GM23338 (cell line): Measurements from ENCODE around the gene FTO. TPM values are rescaled to one million over a fixed set of nuclear protein-coding genes. Genes with fewer than 3 reads are reported as not detected.

Experiments used
- ATAC-seq: fragments of 200-7000 bp; cut with Tn5 transposase; 3 replicates; pipeline ENCODE4 v1.9.1; 2020
- DNase-seq: peaks from one replicate; pipeline ENCODE4 v3.0.0-alpha.2; 2015; ENCODE audit warnings: low spot score
- H2AFZ ChIP-seq: fragments of 200-600 bp; sonication (generic); 2 replicates; pipeline ENCODE4 v1.8.0; 2016; ENCODE audit warnings: antibody characterized with exemption, mild to moderate bottlenecking, moderate library complexity
- H3F3A ChIP-seq: fragments of 200-600 bp; sonication (generic); replicated peaks from 2 replicates; pipeline ENCODE4 v1.8.0; 2017; ENCODE audit warnings: antibody characterized with exemption, mixed run types, low read depth
- H3K27ac ChIP-seq: fragments of 200-600 bp; sonication (generic); 2 replicates; pipeline ENCODE4 v1.6.1; 2016; ENCODE audit warnings: low read depth
- H3K27me3 ChIP-seq: fragments of 200-600 bp; sonication (generic); 2 replicates; pipeline ENCODE4 v1.8.0; 2016; ENCODE audit warnings: mild to moderate bottlenecking, mixed run types, moderate library complexity; ENCODE audit not compliant: insufficient read depth
- H3K36me3 ChIP-seq: fragments of 200-600 bp; sonication (generic); 2 replicates; pipeline ENCODE4 v1.8.0; 2016; ENCODE audit warnings: mild to moderate bottlenecking; ENCODE audit not compliant: insufficient read depth
- H3K4me1 ChIP-seq: fragments of 200-600 bp; sonication (generic); 2 replicates; pipeline ENCODE4 v1.8.0; 2016; ENCODE audit warnings: mild to moderate bottlenecking, moderate library complexity; ENCODE audit not compliant: insufficient read depth
- H3K4me2 ChIP-seq: fragments of 200-600 bp; sonication (generic); 2 replicates; pipeline ENCODE4 v1.7.1; 2017; ENCODE audit warnings: mixed run types
- H3K4me3 ChIP-seq: fragments of 200-600 bp; sonication (generic); 2 replicates; pipeline ENCODE4 v1.6.1; 2016; ENCODE audit warnings: mixed run types
- H3K79me2 ChIP-seq: fragments of 200-600 bp; sonication (generic); replicated peaks from 2 replicates; pipeline ENCODE4 v1.8.0; 2017; ENCODE audit warnings: mild to moderate bottlenecking; ENCODE audit not compliant: insufficient read depth
- H3K9me2 ChIP-seq: fragments of 200-600 bp; sonication (generic); 2 replicates; pipeline ENCODE4 v1.8.0; 2017; ENCODE audit not compliant: insufficient read depth
- H4K20me1 ChIP-seq: fragments of 200-600 bp; sonication (generic); replicated peaks from 2 replicates; pipeline ENCODE4 v1.8.0; 2017; ENCODE audit warnings: mild to moderate bottlenecking; ENCODE audit not compliant: insufficient read depth
- H3K27ac Mint-ChIP-seq: 2 replicates; pipeline ENCODE4 v1.8.0; 2020; ENCODE audit warnings: inconsistent platforms, mild to moderate bottlenecking, moderate library complexity, mixed read lengths
- H3K27me3 Mint-ChIP-seq: 3 replicates; pipeline ENCODE4 v1.8.0; 2022; ENCODE audit warnings: low read depth, mild to moderate bottlenecking, moderate library complexity, mixed read lengths, inconsistent platforms; ENCODE audit not compliant: insufficient read depth, poor library complexity
- H3K36me3 Mint-ChIP-seq: 3 replicates; pipeline ENCODE4 v1.8.0; 2021; ENCODE audit warnings: low read depth, mild to moderate bottlenecking, inconsistent platforms, moderate library complexity, mixed read lengths
- H3K4me1 Mint-ChIP-seq: 3 replicates; pipeline ENCODE4 v1.8.0; 2020; ENCODE audit warnings: mild to moderate bottlenecking, inconsistent platforms, mixed read lengths
- H3K4me3 Mint-ChIP-seq: 3 replicates; pipeline ENCODE4 v1.8.0; 2021; ENCODE audit warnings: moderate library complexity, mild to moderate bottlenecking, inconsistent platforms, mixed read lengths
- H3K9me3 Mint-ChIP-seq: 3 replicates; pipeline ENCODE4 v1.8.0; 2020; ENCODE audit warnings: moderate library complexity, mild to moderate bottlenecking, inconsistent platforms, mixed read lengths
- CREB1 ChIP-seq: fragments of 250-450 bp; sonication (Bioruptor Pico); IDR thresholded peaks from 2 replicates; pipeline ENCODE4 v1.5.0; 2020; ENCODE audit warnings: low read depth, mild to moderate bottlenecking, moderate library complexity
- EZH2 ChIP-seq: fragments of 200-600 bp; sonication (generic); IDR thresholded peaks from one replicate; pipeline ENCODE4 v1.8.0; 2017; ENCODE audit warnings: antibody characterized with exemption, mild to moderate bottlenecking, low read depth; ENCODE audit not compliant: unreplicated experiment
- EZH2phosphoT487 ChIP-seq: fragments of 200-600 bp; sonication (generic); IDR thresholded peaks from one replicate; pipeline ENCODE4 v1.8.1; 2018; ENCODE audit warnings: antibody characterized with exemption; ENCODE audit not compliant: unreplicated experiment
- JUNB ChIP-seq: IDR thresholded peaks from one replicate; pipeline ENCODE4 v1.6.1; 2016; ENCODE audit warnings: antibody characterized with exemption; ENCODE audit not compliant: unreplicated experiment
- NANOG ChIP-seq: IDR thresholded peaks from 2 replicates; pipeline ENCODE4 v1.6.1; 2016; ENCODE audit warnings: antibody characterized with exemption, borderline replicate concordance
- STAT1 ChIP-seq: IDR thresholded peaks from one replicate; pipeline ENCODE4 v1.6.1; 2016; ENCODE audit warnings: antibody characterized with exemption; ENCODE audit not compliant: unreplicated experiment
- ZNF114 ChIP-seq: fragments of 250-450 bp; sonication (Bioruptor Pico); IDR thresholded peaks from 2 replicates; pipeline ENCODE4 v1.5.0; 2020; ENCODE audit warnings: mild to moderate bottlenecking, moderate library complexity
- ZNF331 ChIP-seq: fragments of 250-450 bp; sonication (Bioruptor Pico); IDR thresholded peaks from 2 replicates; pipeline ENCODE4 v1.5.0; 2020; ENCODE audit warnings: low read depth, mild to moderate bottlenecking, moderate library complexity
- polyA plus RNA-seq: library from polyadenylated mRNA; unstranded; fragments of >200 nt; fragmentation: Nextera tagmentation; extraction: Ambion mirVana; gene quantifications from 2 replicates; pipeline ENCODE4 v1.2.1, GENCODE V29; 2016
- total RNA-seq: library from RNA; depleted of rRNA; stranded (reverse); fragments of >200 nt; shearing (Covaris generic); gene quantifications from 2 replicates; pipeline ENCODE4 v1.2.3, GENCODE V29; 2014
- TF ChIP-seq, protein P1 (sequence below): IDR thresholded peaks from one replicate; pipeline ENCODE4 v1.6.1; 2018; ENCODE audit warnings: antibody characterized with exemption; ENCODE audit not compliant: unreplicated experiment
- TF ChIP-seq, protein P2 (sequence below): IDR thresholded peaks from 2 replicates; pipeline ENCODE4 v1.6.1; 2016; ENCODE audit warnings: antibody characterized with exemption
- TF ChIP-seq, protein P3 (sequence below), 2 experiments: fragments of 200-600 bp in 1 of 2; sonication (generic) in 1 of 2; conservative IDR thresholded peaks; 2 replicates each; pipeline versions ENCODE4 v1.5.1 to v1.6.1; 2016 to 2017; ENCODE audit warnings: antibody characterized with exemption in 2 of 2, low read depth in 2 of 2, mild to moderate bottlenecking in 2 of 2, moderate library complexity in 1 of 2

Gene FTO
- total and polyA plus RNA-seq, 2 experiments from 2014 or later, result 17.7 to 69.6 TPM

DNA sequence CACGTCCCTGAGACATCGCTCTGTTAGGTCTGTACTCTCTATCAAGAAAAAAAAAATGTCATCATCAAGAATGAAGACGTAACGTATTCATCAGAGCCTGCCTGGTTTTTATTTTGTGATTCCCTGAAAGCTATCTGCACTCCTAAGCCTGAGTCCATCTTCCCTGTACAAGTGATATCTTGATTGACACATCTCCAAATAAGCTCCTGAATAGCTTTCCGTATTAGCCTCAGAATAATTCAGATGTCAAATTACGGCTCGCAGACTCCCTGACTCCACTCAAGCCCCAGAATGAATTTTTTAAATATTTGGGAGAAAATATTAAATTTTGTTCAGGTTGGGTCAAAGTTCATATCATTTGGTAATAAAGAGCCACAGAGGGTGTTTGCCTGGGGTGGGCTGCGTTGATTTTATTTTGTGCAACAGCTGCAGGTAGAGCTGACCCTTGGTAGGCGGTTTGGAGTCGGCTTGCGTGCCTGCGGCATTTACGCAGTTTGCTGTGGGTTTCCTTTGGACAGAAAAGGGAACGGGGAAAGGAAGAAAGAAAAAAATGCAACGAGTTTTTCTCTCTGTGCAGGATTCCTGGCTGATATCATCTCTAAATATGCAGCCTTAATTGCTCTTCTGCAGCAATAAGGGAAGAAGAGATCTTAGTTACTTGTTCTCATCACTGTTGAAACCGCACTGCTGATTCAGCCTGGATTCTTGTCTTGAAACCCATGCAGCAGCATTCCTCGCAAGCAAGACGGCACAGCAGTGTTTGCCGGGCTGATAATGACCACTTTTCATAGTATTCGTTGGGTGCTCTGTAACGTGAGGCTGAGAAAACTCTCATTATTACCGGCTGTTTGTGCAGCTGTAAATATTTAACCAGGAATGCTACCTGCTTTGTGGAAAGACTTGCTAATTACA is 467.9 kb downstream of the FTO start:
- DNase-seq, result peak; percentile 45
- Histone ChIP-seq H2AFZ (peak overlapping the region; percentile 25; the same call in 1 of the 2 replicates), H3F3A (no peaks in the 10 kb centered on the region), H3K27ac (no peak overlapping the region; the same call in 1 of the 2 replicates), H3K4me3 (no peak overlapping the region), H3K27me3 (no peaks in the 10 kb centered on the region), H3K36me3 (no peaks in the 10 kb centered on the region), H3K4me1 (peaks cover 30% of the 10 kb centered on the region), H3K4me2 (no peak overlapping the region), H3K9me2 (no peaks in the 10 kb centered on the region; the same call in 1 of the 2 replicates), H3K79me2 (no peaks in the 10 kb centered on the region), H4K20me1 (no peaks in the 10 kb centered on the region)
- Mint-ChIP-seq H3K4me1 (peaks cover 47% of the 10 kb centered on the region), H3K27me3 (peaks cover 6% of the 10 kb centered on the region), H3K9me3 (no peaks in the 10 kb centered on the region), H3K27ac (no peak overlapping the region; the same call in 1 of the 2 replicates), H3K4me3 (no peak overlapping the region), H3K36me3 (no peaks in the 10 kb centered on the region)
- ATAC-seq, result peak; percentile 19; the same call in 2 of the 3 replicates
- no peak for TF ChIP-seq ZNF114 (CRISPR knock-in tag)
- TF ChIP-seq CREB1 (CRISPR knock-in tag), result no peak

DNA sequence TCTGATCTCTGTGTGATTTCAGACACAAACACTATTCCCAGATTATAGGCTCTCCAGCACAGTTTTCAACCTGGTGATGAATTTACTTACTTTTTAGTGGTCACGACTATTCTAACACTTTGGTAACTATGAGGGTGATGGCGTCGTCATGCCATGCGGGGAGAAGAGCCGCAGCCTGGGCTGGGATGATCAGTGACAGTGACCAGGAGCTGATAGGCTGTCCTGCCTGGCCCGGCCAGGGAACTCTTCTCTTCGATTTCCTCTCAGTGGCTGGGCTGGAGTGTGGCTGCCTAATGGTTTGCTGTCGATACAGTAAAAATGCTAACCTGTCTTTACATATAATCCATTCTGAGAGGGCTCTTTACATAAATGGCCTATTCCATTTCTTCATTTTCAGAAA is 469.5 kb downstream of the FTO start:
- H3K4me1 Mint-ChIP-seq, result peaks cover 55% of the 10 kb centered on the region
- no peaks in the 10 kb centered on the region for H3K36me3 Mint-ChIP-seq
- no peak overlapping the region for H3K4me3 Mint-ChIP-seq
- Histone ChIP-seq H2AFZ (no peak overlapping the region), H3K27me3 (no peaks in the 10 kb centered on the region), H3K4me3 (no peak overlapping the region), H3K9me2 (no peaks in the 10 kb centered on the region), H3K4me2 (no peak overlapping the region), H3K36me3 (no peaks in the 10 kb centered on the region), H3K27ac (no peak overlapping the region), H3F3A (no peaks in the 10 kb centered on the region), H3K4me1 (peaks cover 31% of the 10 kb centered on the region), H3K79me2 (no peaks in the 10 kb centered on the region), H4K20me1 (no peaks in the 10 kb centered on the region)
- H3K9me3 Mint-ChIP-seq, result no peaks in the 10 kb centered on the region
- H3K27me3 Mint-ChIP-seq, result peaks cover 11% of the 10 kb centered on the region
- peak; percentile 12; the same call in 2 of the 3 replicates for ATAC-seq
- no peak overlapping the region; the same call in 1 of the 2 replicates for H3K27ac Mint-ChIP-seq
- DNase-seq, result no peak
- TF ChIP-seq, protein P1, sequence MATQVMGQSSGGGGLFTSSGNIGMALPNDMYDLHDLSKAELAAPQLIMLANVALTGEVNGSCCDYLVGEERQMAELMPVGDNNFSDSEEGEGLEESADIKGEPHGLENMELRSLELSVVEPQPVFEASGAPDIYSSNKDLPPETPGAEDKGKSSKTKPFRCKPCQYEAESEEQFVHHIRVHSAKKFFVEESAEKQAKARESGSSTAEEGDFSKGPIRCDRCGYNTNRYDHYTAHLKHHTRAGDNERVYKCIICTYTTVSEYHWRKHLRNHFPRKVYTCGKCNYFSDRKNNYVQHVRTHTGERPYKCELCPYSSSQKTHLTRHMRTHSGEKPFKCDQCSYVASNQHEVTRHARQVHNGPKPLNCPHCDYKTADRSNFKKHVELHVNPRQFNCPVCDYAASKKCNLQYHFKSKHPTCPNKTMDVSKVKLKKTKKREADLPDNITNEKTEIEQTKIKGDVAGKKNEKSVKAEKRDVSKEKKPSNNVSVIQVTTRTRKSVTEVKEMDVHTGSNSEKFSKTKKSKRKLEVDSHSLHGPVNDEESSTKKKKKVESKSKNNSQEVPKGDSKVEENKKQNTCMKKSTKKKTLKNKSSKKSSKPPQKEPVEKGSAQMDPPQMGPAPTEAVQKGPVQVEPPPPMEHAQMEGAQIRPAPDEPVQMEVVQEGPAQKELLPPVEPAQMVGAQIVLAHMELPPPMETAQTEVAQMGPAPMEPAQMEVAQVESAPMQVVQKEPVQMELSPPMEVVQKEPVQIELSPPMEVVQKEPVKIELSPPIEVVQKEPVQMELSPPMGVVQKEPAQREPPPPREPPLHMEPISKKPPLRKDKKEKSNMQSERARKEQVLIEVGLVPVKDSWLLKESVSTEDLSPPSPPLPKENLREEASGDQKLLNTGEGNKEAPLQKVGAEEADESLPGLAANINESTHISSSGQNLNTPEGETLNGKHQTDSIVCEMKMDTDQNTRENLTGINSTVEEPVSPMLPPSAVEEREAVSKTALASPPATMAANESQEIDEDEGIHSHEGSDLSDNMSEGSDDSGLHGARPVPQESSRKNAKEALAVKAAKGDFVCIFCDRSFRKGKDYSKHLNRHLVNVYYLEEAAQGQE, result no peak
- TF ChIP-seq NANOG (no peak), EZH2 (no peak), ZNF114 (CRISPR knock-in tag) (no peak), STAT1 (no peak), JUNB (no peak), EZH2phosphoT487 (no peak), ZNF331 (no peak)
- TF ChIP-seq, protein P2, sequence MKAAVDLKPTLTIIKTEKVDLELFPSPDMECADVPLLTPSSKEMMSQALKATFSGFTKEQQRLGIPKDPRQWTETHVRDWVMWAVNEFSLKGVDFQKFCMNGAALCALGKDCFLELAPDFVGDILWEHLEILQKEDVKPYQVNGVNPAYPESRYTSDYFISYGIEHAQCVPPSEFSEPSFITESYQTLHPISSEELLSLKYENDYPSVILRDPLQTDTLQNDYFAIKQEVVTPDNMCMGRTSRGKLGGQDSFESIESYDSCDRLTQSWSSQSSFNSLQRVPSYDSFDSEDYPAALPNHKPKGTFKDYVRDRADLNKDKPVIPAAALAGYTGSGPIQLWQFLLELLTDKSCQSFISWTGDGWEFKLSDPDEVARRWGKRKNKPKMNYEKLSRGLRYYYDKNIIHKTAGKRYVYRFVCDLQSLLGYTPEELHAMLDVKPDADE, result no peak
- TF ChIP-seq, protein P3, sequence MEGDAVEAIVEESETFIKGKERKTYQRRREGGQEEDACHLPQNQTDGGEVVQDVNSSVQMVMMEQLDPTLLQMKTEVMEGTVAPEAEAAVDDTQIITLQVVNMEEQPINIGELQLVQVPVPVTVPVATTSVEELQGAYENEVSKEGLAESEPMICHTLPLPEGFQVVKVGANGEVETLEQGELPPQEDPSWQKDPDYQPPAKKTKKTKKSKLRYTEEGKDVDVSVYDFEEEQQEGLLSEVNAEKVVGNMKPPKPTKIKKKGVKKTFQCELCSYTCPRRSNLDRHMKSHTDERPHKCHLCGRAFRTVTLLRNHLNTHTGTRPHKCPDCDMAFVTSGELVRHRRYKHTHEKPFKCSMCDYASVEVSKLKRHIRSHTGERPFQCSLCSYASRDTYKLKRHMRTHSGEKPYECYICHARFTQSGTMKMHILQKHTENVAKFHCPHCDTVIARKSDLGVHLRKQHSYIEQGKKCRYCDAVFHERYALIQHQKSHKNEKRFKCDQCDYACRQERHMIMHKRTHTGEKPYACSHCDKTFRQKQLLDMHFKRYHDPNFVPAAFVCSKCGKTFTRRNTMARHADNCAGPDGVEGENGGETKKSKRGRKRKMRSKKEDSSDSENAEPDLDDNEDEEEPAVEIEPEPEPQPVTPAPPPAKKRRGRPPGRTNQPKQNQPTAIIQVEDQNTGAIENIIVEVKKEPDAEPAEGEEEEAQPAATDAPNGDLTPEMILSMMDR (conservative IDR thresholded peaks at IDR 0.05; ENCODE audit: low read depth in 2 of 2), result no peak
